Loucy (cell line): ENCODE data around the gene TSFM.

Experiments used
- H2AFZ ChIP-seq: fragments of 200-600 bp; sonication (generic); 2 replicates; pipeline ENCODE4 v1.6.0; 2016; ENCODE audit warnings: antibody characterized with exemption, mild to moderate bottlenecking, low read length, moderate library complexity
- H3F3A ChIP-seq: fragments of 200-600 bp; 2 replicates; pipeline ENCODE4 v1.6.0; 2016; ENCODE audit warnings: antibody characterized with exemption, low read depth, mild to moderate bottlenecking
- H3K27me3 ChIP-seq: fragments of 200-600 bp; sonication (generic); 2 replicates; pipeline ENCODE4 v1.6.1; 2014; ENCODE audit warnings: low read length, mild to moderate bottlenecking; ENCODE audit not compliant: insufficient read depth, poor library complexity, severe bottlenecking
- H3K36me3 ChIP-seq: fragments of 200-600 bp; sonication (generic); 2 replicates; pipeline ENCODE4 v1.6.1; 2016; ENCODE audit warnings: low read length; ENCODE audit not compliant: insufficient read depth
- H3K4me1 ChIP-seq: fragments of 200-600 bp; sonication (generic); 2 replicates; pipeline ENCODE4 v1.5.1; 2014; ENCODE audit warnings: low read length, mild to moderate bottlenecking; ENCODE audit not compliant: insufficient read depth, poor library complexity, severe bottlenecking
- H3K4me2 ChIP-seq: fragments of 200-600 bp; sonication (generic); 2 replicates; pipeline ENCODE4 v1.6.0; 2014; ENCODE audit warnings: antibody characterized with exemption, low read length, low read depth, mild to moderate bottlenecking; ENCODE audit not compliant: poor library complexity, severe bottlenecking
- H3K4me3 ChIP-seq: fragments of 200-600 bp; sonication (generic); 2 replicates; pipeline ENCODE4 v1.5.1; 2014; ENCODE audit warnings: low read length, mild to moderate bottlenecking, mixed read lengths; ENCODE audit not compliant: poor library complexity, severe bottlenecking
- H3K79me2 ChIP-seq: fragments of 200-600 bp; sonication (generic); 2 replicates; pipeline ENCODE4 v1.6.1; 2014; ENCODE audit warnings: low read length; ENCODE audit not compliant: insufficient read depth
- H3K9ac ChIP-seq: fragments of 200-600 bp; sonication (generic); 2 replicates; pipeline ENCODE4 v1.6.0; 2014; ENCODE audit warnings: mild to moderate bottlenecking, low read depth, low read length, moderate library complexity; ENCODE audit not compliant: poor library complexity, severe bottlenecking
- H3K9me2 ChIP-seq: fragments of 200-600 bp; sonication (generic); replicated peaks from 2 replicates; pipeline ENCODE4 v1.6.1; 2016; ENCODE audit warnings: low read depth, low read length, mixed read lengths
- H3K9me3 ChIP-seq: fragments of 200-600 bp; sonication (generic); 2 replicates; pipeline ENCODE4 v1.6.1; 2014; ENCODE audit warnings: mild to moderate bottlenecking, antibody characterized with exemption, low read length, low read depth; ENCODE audit not compliant: insufficient read depth
- H4K20me1 ChIP-seq: fragments of 200-600 bp; sonication (generic); 2 replicates; pipeline ENCODE4 v1.6.0; 2014; ENCODE audit warnings: antibody characterized with exemption, low read length, mild to moderate bottlenecking; ENCODE audit not compliant: insufficient read depth, poor library complexity, severe bottlenecking
- EZH2phosphoT487 ChIP-seq: fragments of 200-600 bp; IDR thresholded peaks from 2 replicates; pipeline ENCODE4 v1.6.1; 2018; ENCODE audit warnings: antibody characterized with exemption, mild to moderate bottlenecking, moderate library complexity, borderline replicate concordance
- TF ChIP-seq, protein P1 (sequence below): fragments of 200-600 bp; sonication (generic); conservative IDR thresholded peaks from 2 replicates; pipeline ENCODE4 v1.5.1; 2014; ENCODE audit warnings: mild to moderate bottlenecking, antibody characterized with exemption, low read length

The TSFM gene

DNA sequence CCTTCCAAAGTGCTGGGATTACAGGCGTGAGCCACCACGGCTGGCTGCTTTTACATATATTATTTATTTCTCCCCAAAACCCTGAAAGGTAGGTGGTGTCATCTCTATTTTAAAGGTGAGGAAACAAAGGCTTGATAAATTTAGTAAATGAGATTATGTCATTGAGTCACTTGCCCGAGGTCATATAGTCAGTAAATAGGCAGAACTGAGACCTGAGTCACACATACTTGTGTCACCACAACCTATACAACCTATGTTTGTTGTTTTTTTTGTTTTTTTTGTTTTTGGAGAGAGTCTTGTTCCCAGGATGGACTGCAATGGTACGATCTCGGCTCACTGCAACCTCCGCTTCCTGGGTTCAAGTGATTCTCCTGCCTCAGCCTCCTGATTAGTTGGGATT is 12.8 kb downstream of the TSFM start:
- Histone ChIP-seq H3K9me3 (no peaks in the 10 kb centered on the region), H3F3A (no peaks in the 10 kb centered on the region), H3K36me3 (peaks cover 70% of the 10 kb centered on the region), H2AFZ (no peak overlapping the region), H3K4me2 (no peak overlapping the region), H3K9ac (no peak overlapping the region), H4K20me1 (no peaks in the 10 kb centered on the region), H3K4me1 (no peaks in the 10 kb centered on the region), H3K27me3 (no peaks in the 10 kb centered on the region), H3K79me2 (peaks cover 3% of the 10 kb centered on the region; the same call in 1 of the 2 replicates), H3K4me3 (no peak overlapping the region), H3K9me2 (no peaks in the 10 kb centered on the region)
- TF ChIP-seq, protein P1, sequence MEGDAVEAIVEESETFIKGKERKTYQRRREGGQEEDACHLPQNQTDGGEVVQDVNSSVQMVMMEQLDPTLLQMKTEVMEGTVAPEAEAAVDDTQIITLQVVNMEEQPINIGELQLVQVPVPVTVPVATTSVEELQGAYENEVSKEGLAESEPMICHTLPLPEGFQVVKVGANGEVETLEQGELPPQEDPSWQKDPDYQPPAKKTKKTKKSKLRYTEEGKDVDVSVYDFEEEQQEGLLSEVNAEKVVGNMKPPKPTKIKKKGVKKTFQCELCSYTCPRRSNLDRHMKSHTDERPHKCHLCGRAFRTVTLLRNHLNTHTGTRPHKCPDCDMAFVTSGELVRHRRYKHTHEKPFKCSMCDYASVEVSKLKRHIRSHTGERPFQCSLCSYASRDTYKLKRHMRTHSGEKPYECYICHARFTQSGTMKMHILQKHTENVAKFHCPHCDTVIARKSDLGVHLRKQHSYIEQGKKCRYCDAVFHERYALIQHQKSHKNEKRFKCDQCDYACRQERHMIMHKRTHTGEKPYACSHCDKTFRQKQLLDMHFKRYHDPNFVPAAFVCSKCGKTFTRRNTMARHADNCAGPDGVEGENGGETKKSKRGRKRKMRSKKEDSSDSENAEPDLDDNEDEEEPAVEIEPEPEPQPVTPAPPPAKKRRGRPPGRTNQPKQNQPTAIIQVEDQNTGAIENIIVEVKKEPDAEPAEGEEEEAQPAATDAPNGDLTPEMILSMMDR = no peak
- no peak for TF ChIP-seq EZH2phosphoT487

GRCh38 chr12:57796996-57797395 is 14.4 kb downstream of the TSFM start:
- H3K9me2 ChIP-seq = no peaks in the 10 kb centered on the region

GRCh38 chr12:57797933-57798332 is 15.3 kb downstream of the TSFM start:
- TF ChIP-seq EZH2phosphoT487 = no peak
- TF ChIP-seq, protein P1 = no peak
- Histone ChIP-seq H3K9me2 (no peaks in the 10 kb centered on the region), H3K79me2 (peaks cover 3% of the 10 kb centered on the region; the same call in 1 of the 2 replicates), H3K4me1 (no peaks in the 10 kb centered on the region), H3K4me2 (no peak overlapping the region), H3K36me3 (peaks cover 56% of the 10 kb centered on the region), H3K4me3 (no peak overlapping the region), H4K20me1 (no peaks in the 10 kb centered on the region), H3K9me3 (no peaks in the 10 kb centered on the region), H3F3A (no peaks in the 10 kb centered on the region), H3K9ac (no peak overlapping the region), H2AFZ (no peak overlapping the region), H3K27me3 (no peaks in the 10 kb centered on the region)

More at GRCh38 chr12:57796996-57797395, 14.4 kb downstream of the TSFM start:
- Histone ChIP-seq H4K20me1 (no peaks in the 10 kb centered on the region), H3K36me3 (peaks cover 60% of the 10 kb centered on the region), H3K9me3 (no peaks in the 10 kb centered on the region), H2AFZ (no peak overlapping the region), H3K9ac (no peak overlapping the region), H3F3A (no peaks in the 10 kb centered on the region), H3K4me1 (no peaks in the 10 kb centered on the region), H3K4me2 (no peak overlapping the region), H3K79me2 (peaks cover 3% of the 10 kb centered on the region; the same call in 1 of the 2 replicates), H3K4me3 (no peak overlapping the region), H3K27me3 (no peaks in the 10 kb centered on the region)
- TF ChIP-seq, protein P1 = no peak
- TF ChIP-seq EZH2phosphoT487 = no peak
